GM23338 (cell line): ENCODE measurements around the gene E2F6. TPM values are rescaled to one million over a fixed set of nuclear protein-coding genes. Genes with fewer than 3 reads are reported as not detected.

Experiments
- ATAC-seq: fragments of 200-7000 bp; cut with Tn5 transposase; 3 replicates; pipeline ENCODE4 v1.9.1; 2020
- DNase-seq: peaks from one replicate; pipeline ENCODE4 v3.0.0-alpha.2; 2015; ENCODE audit warnings: low spot score
- H2AFZ ChIP-seq: fragments of 200-600 bp; sonication (generic); 2 replicates; pipeline ENCODE4 v1.8.0; 2016; ENCODE audit warnings: antibody characterized with exemption, mild to moderate bottlenecking, moderate library complexity
- H3F3A ChIP-seq: fragments of 200-600 bp; sonication (generic); replicated peaks from 2 replicates; pipeline ENCODE4 v1.8.0; 2017; ENCODE audit warnings: antibody characterized with exemption, mixed run types, low read depth
- H3K27ac ChIP-seq: fragments of 200-600 bp; sonication (generic); 2 replicates; pipeline ENCODE4 v1.6.1; 2016; ENCODE audit warnings: low read depth
- H3K27me3 ChIP-seq: fragments of 200-600 bp; sonication (generic); 2 replicates; pipeline ENCODE4 v1.8.0; 2016; ENCODE audit warnings: mild to moderate bottlenecking, mixed run types, moderate library complexity; ENCODE audit not compliant: insufficient read depth
- H3K36me3 ChIP-seq: fragments of 200-600 bp; sonication (generic); 2 replicates; pipeline ENCODE4 v1.8.0; 2016; ENCODE audit warnings: mild to moderate bottlenecking; ENCODE audit not compliant: insufficient read depth
- H3K4me1 ChIP-seq: fragments of 200-600 bp; sonication (generic); 2 replicates; pipeline ENCODE4 v1.8.0; 2016; ENCODE audit warnings: mild to moderate bottlenecking, moderate library complexity; ENCODE audit not compliant: insufficient read depth
- H3K4me2 ChIP-seq: fragments of 200-600 bp; sonication (generic); 2 replicates; pipeline ENCODE4 v1.7.1; 2017; ENCODE audit warnings: mixed run types
- H3K4me3 ChIP-seq: fragments of 200-600 bp; sonication (generic); 2 replicates; pipeline ENCODE4 v1.6.1; 2016; ENCODE audit warnings: mixed run types
- H3K79me2 ChIP-seq: fragments of 200-600 bp; sonication (generic); replicated peaks from 2 replicates; pipeline ENCODE4 v1.8.0; 2017; ENCODE audit warnings: mild to moderate bottlenecking; ENCODE audit not compliant: insufficient read depth
- H3K9me2 ChIP-seq: fragments of 200-600 bp; sonication (generic); 2 replicates; pipeline ENCODE4 v1.8.0; 2017; ENCODE audit not compliant: insufficient read depth
- H4K20me1 ChIP-seq: fragments of 200-600 bp; sonication (generic); replicated peaks from 2 replicates; pipeline ENCODE4 v1.8.0; 2017; ENCODE audit warnings: mild to moderate bottlenecking; ENCODE audit not compliant: insufficient read depth
- H3K27ac Mint-ChIP-seq: 2 replicates; pipeline ENCODE4 v1.8.0; 2020; ENCODE audit warnings: inconsistent platforms, mild to moderate bottlenecking, moderate library complexity, mixed read lengths
- H3K27me3 Mint-ChIP-seq: 3 replicates; pipeline ENCODE4 v1.8.0; 2022; ENCODE audit warnings: low read depth, mild to moderate bottlenecking, moderate library complexity, mixed read lengths, inconsistent platforms; ENCODE audit not compliant: insufficient read depth, poor library complexity
- H3K36me3 Mint-ChIP-seq: 3 replicates; pipeline ENCODE4 v1.8.0; 2021; ENCODE audit warnings: low read depth, mild to moderate bottlenecking, inconsistent platforms, moderate library complexity, mixed read lengths
- H3K4me1 Mint-ChIP-seq: 3 replicates; pipeline ENCODE4 v1.8.0; 2020; ENCODE audit warnings: mild to moderate bottlenecking, inconsistent platforms, mixed read lengths
- H3K4me3 Mint-ChIP-seq: 3 replicates; pipeline ENCODE4 v1.8.0; 2021; ENCODE audit warnings: moderate library complexity, mild to moderate bottlenecking, inconsistent platforms, mixed read lengths
- H3K9me3 Mint-ChIP-seq: 3 replicates; pipeline ENCODE4 v1.8.0; 2020; ENCODE audit warnings: moderate library complexity, mild to moderate bottlenecking, inconsistent platforms, mixed read lengths
- CREB1 ChIP-seq: fragments of 250-450 bp; sonication (Bioruptor Pico); IDR thresholded peaks from 2 replicates; pipeline ENCODE4 v1.5.0; 2020; ENCODE audit warnings: low read depth, mild to moderate bottlenecking, moderate library complexity
- ETS1 ChIP-seq: IDR thresholded peaks from 2 replicates; pipeline ENCODE4 v1.6.1; 2016; ENCODE audit warnings: antibody characterized with exemption
- EZH2 ChIP-seq: fragments of 200-600 bp; sonication (generic); IDR thresholded peaks from one replicate; pipeline ENCODE4 v1.8.0; 2017; ENCODE audit warnings: antibody characterized with exemption, mild to moderate bottlenecking, low read depth; ENCODE audit not compliant: unreplicated experiment
- EZH2phosphoT487 ChIP-seq: fragments of 200-600 bp; sonication (generic); IDR thresholded peaks from one replicate; pipeline ENCODE4 v1.8.1; 2018; ENCODE audit warnings: antibody characterized with exemption; ENCODE audit not compliant: unreplicated experiment
- JUNB ChIP-seq: IDR thresholded peaks from one replicate; pipeline ENCODE4 v1.6.1; 2016; ENCODE audit warnings: antibody characterized with exemption; ENCODE audit not compliant: unreplicated experiment
- NANOG ChIP-seq: IDR thresholded peaks from 2 replicates; pipeline ENCODE4 v1.6.1; 2016; ENCODE audit warnings: antibody characterized with exemption, borderline replicate concordance
- POLR2AphosphoS5 ChIP-seq: IDR thresholded peaks from 2 replicates; pipeline ENCODE4 v1.6.1; 2016; ENCODE audit warnings: antibody characterized with exemption, low read depth
- REST ChIP-seq: IDR thresholded peaks from one replicate; pipeline ENCODE4 v1.6.1; 2018; ENCODE audit warnings: antibody characterized with exemption; ENCODE audit not compliant: unreplicated experiment
- STAT1 ChIP-seq: IDR thresholded peaks from one replicate; pipeline ENCODE4 v1.6.1; 2016; ENCODE audit warnings: antibody characterized with exemption; ENCODE audit not compliant: unreplicated experiment
- ZNF114 ChIP-seq: fragments of 250-450 bp; sonication (Bioruptor Pico); IDR thresholded peaks from 2 replicates; pipeline ENCODE4 v1.5.0; 2020; ENCODE audit warnings: mild to moderate bottlenecking, moderate library complexity
- ZNF331 ChIP-seq: fragments of 250-450 bp; sonication (Bioruptor Pico); IDR thresholded peaks from 2 replicates; pipeline ENCODE4 v1.5.0; 2020; ENCODE audit warnings: low read depth, mild to moderate bottlenecking, moderate library complexity
- polyA plus RNA-seq: library from polyadenylated mRNA; unstranded; fragments of >200 nt; fragmentation: Nextera tagmentation; extraction: Ambion mirVana; gene quantifications from 2 replicates; pipeline ENCODE4 v1.2.1, GENCODE V29; 2016
- total RNA-seq: library from RNA; depleted of rRNA; stranded (reverse); fragments of >200 nt; shearing (Covaris generic); gene quantifications from 2 replicates; pipeline ENCODE4 v1.2.3, GENCODE V29; 2014
- TF ChIP-seq, protein P1 (sequence below), 2 experiments: fragments of 200-600 bp in 1 of 2; sonication (generic) in 1 of 2; conservative IDR thresholded peaks; 2 replicates each; pipeline versions ENCODE4 v1.5.1 to v1.6.1; 2016 to 2017; ENCODE audit warnings: antibody characterized with exemption in 2 of 2, low read depth in 2 of 2, mild to moderate bottlenecking in 2 of 2, moderate library complexity in 1 of 2
- TF ChIP-seq, protein P2 (sequence below): fragments of 250-450 bp; sonication (Bioruptor Pico); IDR thresholded peaks from 2 replicates; pipeline ENCODE4 v1.5.0; 2020; ENCODE audit warnings: mild to moderate bottlenecking, moderate library complexity

Gene E2F6
- total and polyA plus RNA-seq, 2 experiments from 2014 or later = 16.9 to 20.7 TPM

DNA sequence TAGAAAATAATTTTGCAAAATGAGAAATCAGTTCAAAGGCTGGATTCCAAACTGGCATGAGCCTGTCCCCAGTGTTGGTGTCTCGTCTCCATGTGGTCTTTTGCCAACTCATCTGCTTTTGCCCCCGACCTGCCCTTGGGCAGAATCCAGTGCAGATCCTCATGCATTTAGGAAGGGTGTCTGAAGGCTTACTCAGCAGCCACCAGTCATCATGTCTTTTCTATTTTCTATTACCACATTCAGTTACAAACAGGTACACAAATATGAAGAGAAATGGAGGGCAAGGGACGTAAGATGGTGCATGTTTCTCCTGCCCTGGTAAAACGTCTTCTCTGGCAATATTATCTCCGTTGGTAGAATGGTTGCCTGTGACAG is 43.5 kb downstream of the E2F6 start:
- no peak overlapping the region for H3K4me3 ChIP-seq
- no peak overlapping the region for H3K27ac ChIP-seq
- no peak for DNase-seq
- no peaks in the 10 kb centered on the region for H3K27me3 ChIP-seq
- no peaks in the 10 kb centered on the region for H3K79me2 ChIP-seq
- Mint-ChIP-seq H3K4me1 (no peaks in the 10 kb centered on the region), H3K27me3 (peaks cover 2% of the 10 kb centered on the region), H3K9me3 (peaks cover 11% of the 10 kb centered on the region), H3K36me3 (peaks cover 9% of the 10 kb centered on the region), H3K4me3 (no peak overlapping the region), H3K27ac (no peak overlapping the region)
- no peaks in the 10 kb centered on the region for H3F3A ChIP-seq
- TF ChIP-seq NANOG = no peak
- TF ChIP-seq, protein P1, sequence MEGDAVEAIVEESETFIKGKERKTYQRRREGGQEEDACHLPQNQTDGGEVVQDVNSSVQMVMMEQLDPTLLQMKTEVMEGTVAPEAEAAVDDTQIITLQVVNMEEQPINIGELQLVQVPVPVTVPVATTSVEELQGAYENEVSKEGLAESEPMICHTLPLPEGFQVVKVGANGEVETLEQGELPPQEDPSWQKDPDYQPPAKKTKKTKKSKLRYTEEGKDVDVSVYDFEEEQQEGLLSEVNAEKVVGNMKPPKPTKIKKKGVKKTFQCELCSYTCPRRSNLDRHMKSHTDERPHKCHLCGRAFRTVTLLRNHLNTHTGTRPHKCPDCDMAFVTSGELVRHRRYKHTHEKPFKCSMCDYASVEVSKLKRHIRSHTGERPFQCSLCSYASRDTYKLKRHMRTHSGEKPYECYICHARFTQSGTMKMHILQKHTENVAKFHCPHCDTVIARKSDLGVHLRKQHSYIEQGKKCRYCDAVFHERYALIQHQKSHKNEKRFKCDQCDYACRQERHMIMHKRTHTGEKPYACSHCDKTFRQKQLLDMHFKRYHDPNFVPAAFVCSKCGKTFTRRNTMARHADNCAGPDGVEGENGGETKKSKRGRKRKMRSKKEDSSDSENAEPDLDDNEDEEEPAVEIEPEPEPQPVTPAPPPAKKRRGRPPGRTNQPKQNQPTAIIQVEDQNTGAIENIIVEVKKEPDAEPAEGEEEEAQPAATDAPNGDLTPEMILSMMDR (conservative IDR thresholded peaks at IDR 0.05; ENCODE audit: low read depth in 2 of 2) = no peak
- no peak for TF ChIP-seq ETS1
- TF ChIP-seq EZH2phosphoT487 = no peak
- TF ChIP-seq STAT1 = no peak
- TF ChIP-seq, protein P2, sequence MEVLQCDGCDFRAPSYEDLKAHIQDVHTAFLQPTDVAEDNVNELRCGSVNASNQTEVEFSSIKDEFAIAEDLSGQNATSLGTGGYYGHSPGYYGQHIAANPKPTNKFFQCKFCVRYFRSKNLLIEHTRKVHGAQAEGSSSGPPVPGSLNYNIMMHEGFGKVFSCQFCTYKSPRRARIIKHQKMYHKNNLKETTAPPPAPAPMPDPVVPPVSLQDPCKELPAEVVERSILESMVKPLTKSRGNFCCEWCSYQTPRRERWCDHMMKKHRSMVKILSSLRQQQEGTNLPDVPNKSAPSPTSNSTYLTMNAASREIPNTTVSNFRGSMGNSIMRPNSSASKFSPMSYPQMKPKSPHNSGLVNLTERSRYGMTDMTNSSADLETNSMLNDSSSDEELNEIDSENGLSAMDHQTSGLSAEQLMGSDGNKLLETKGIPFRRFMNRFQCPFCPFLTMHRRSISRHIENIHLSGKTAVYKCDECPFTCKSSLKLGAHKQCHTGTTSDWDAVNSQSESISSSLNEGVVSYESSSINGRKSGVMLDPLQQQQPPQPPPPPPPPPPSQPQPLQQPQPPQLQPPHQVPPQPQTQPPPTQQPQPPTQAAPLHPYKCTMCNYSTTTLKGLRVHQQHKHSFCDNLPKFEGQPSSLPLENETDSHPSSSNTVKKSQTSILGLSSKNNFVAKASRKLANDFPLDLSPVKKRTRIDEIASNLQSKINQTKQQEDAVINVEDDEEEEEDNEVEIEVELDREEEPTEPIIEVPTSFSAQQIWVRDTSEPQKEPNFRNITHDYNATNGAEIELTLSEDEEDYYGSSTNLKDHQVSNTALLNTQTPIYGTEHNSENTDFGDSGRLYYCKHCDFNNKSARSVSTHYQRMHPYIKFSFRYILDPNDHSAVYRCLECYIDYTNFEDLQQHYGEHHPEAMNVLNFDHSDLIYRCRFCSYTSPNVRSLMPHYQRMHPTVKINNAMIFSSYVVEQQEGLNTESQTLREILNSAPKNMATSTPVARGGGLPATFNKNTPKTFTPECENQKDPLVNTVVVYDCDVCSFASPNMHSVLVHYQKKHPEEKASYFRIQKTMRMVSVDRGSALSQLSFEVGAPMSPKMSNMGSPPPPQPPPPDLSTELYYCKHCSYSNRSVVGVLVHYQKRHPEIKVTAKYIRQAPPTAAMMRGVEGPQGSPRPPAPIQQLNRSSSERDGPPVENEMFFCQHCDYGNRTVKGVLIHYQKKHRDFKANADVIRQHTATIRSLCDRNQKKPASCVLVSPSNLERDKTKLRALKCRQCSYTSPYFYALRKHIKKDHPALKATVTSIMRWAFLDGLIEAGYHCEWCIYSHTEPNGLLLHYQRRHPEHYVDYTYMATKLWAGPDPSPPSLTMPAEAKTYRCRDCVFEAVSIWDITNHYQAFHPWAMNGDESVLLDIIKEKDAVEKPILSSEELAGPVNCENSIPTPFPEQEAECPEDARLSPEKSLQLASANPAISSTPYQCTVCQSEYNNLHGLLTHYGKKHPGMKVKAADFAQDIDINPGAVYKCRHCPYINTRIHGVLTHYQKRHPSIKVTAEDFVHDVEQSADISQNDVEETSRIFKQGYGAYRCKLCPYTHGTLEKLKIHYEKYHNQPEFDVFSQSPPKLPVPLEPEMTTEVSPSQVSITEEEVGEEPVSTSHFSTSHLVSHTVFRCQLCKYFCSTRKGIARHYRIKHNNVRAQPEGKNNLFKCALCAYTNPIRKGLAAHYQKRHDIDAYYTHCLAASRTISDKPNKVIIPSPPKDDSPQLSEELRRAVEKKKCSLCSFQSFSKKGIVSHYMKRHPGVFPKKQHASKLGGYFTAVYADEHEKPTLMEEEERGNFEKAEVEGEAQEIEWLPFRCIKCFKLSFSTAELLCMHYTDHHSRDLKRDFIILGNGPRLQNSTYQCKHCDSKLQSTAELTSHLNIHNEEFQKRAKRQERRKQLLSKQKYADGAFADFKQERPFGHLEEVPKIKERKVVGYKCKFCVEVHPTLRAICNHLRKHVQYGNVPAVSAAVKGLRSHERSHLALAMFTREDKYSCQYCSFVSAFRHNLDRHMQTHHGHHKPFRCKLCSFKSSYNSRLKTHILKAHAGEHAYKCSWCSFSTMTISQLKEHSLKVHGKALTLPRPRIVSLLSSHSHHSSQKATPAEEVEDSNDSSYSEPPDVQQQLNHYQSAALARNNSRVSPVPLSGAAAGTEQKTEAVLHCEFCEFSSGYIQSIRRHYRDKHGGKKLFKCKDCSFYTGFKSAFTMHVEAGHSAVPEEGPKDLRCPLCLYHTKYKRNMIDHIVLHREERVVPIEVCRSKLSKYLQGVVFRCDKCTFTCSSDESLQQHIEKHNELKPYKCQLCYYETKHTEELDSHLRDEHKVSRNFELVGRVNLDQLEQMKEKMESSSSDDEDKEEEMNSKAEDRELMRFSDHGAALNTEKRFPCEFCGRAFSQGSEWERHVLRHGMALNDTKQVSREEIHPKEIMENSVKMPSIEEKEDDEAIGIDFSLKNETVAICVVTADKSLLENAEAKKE (CRISPR knock-in tag) = no peak
- TF ChIP-seq POLR2AphosphoS5 = no peak
- TF ChIP-seq ZNF331 = no peak
- no peak for TF ChIP-seq ZNF114 (CRISPR knock-in tag)
- no peak for TF ChIP-seq EZH2
- TF ChIP-seq JUNB = no peak
- TF ChIP-seq REST = no peak
- no peak for TF ChIP-seq CREB1
- H3K36me3 ChIP-seq = no peaks in the 10 kb centered on the region; the same call in 1 of the 2 replicates
- H3K9me2 ChIP-seq = no peaks in the 10 kb centered on the region
- H3K4me2 ChIP-seq = no peak overlapping the region
- no peak overlapping the region for H2AFZ ChIP-seq
- ATAC-seq = no peak
- H4K20me1 ChIP-seq = no peaks in the 10 kb centered on the region
- H3K4me1 ChIP-seq = no peaks in the 10 kb centered on the region
